Neural cell (in vitro differentiated cells): ENCODE data around the gene SYT1. TPM values are rescaled to one million over a fixed set of nuclear protein-coding genes. Genes with fewer than 3 reads are reported as not detected.
"Not testable (repeated sequence)": the region's sequence is repeated elsewhere in the genome, so short reads cannot be mapped to it uniquely, and the experiment has no call there.

Source experiments
- H2AFZ ChIP-seq: fragments of 200-600, 300-800 bp; sonication (generic), shearing (Covaris generic); 2 replicates; pipeline ENCODE4 v1.6.0; 2014; ENCODE audit warnings: low read depth, mild to moderate bottlenecking, antibody characterized with exemption, low read length, moderate library complexity
- H3F3A ChIP-seq: fragments of 200-600 bp; shearing (Covaris generic); 2 replicates; pipeline ENCODE4 v1.6.1; 2016; ENCODE audit warnings: mild to moderate bottlenecking, moderate library complexity, mixed read lengths, antibody characterized with exemption, low read length; ENCODE audit not compliant: insufficient read depth, poor library complexity, severe bottlenecking
- H3K27ac ChIP-seq: fragments of 200-600, 300-800 bp; sonication (generic), shearing (Covaris generic); 2 replicates; pipeline ENCODE4 v1.5.1; 2014; ENCODE audit warnings: mild to moderate bottlenecking, low read length, moderate library complexity
- H3K27me3 ChIP-seq: fragments of 300-800, 200-600 bp; sonication (generic), shearing (Covaris generic); 2 replicates; pipeline ENCODE4 v1.6.0; 2014; ENCODE audit warnings: mild to moderate bottlenecking, low read depth, low read length, moderate library complexity; ENCODE audit not compliant: insufficient read depth
- H3K36me3 ChIP-seq: fragments of 300-800, 200-600 bp; sonication (generic), shearing (Covaris generic); 2 replicates; pipeline ENCODE4 v1.5.1; 2014; ENCODE audit warnings: mild to moderate bottlenecking, antibody characterized with exemption, low read length, moderate library complexity; ENCODE audit not compliant: insufficient read depth
- H3K4me2 ChIP-seq: fragments of 300-800, 200-600 bp; sonication (generic), shearing (Covaris generic); 2 replicates; pipeline ENCODE4 v1.6.0; 2014; ENCODE audit warnings: mild to moderate bottlenecking, low read length
- H3K4me3 ChIP-seq: fragments of 300-800, 200-600 bp; sonication (generic), shearing (Covaris generic); 2 replicates; pipeline ENCODE4 v1.5.1; 2014; ENCODE audit warnings: mild to moderate bottlenecking, low read length, moderate library complexity
- H3K79me2 ChIP-seq: fragments of 200-600 bp; shearing (Covaris generic); replicated peaks from 2 replicates; pipeline ENCODE4 v1.6.0; 2014; ENCODE audit warnings: mild to moderate bottlenecking, low read length, moderate library complexity; ENCODE audit not compliant: insufficient read depth
- H3K9ac ChIP-seq: fragments of 300-800, 200-600 bp; sonication (generic), shearing (Covaris generic); 2 replicates; pipeline ENCODE4 v1.6.1; 2016; ENCODE audit warnings: mild to moderate bottlenecking, low read length, mixed read lengths
- H3K9me2 ChIP-seq: fragments of 200-600 bp; shearing (Covaris generic); 2 replicates; pipeline ENCODE4 v1.6.1; 2016; ENCODE audit warnings: mild to moderate bottlenecking, low read length, mixed read lengths; ENCODE audit not compliant: insufficient read depth
- H3K9me3 ChIP-seq: fragments of 200-600, 300-800 bp; sonication (generic), shearing (Covaris generic); 2 replicates; pipeline ENCODE4 v1.6.1; 2016; ENCODE audit warnings: mild to moderate bottlenecking, mixed run types, low read length, moderate library complexity, mixed read lengths
- H4K20me1 ChIP-seq: fragments of 200-600 bp; shearing (Covaris generic); 2 replicates; pipeline ENCODE4 v1.6.1; 2016; ENCODE audit warnings: mild to moderate bottlenecking, mixed run types; ENCODE audit not compliant: insufficient read depth
- EP300 ChIP-seq: fragments of 450-650 bp; conservative IDR thresholded peaks from 2 replicates; pipeline ENCODE4 v1.6.1; 2014; ENCODE audit warnings: antibody characterized with exemption, mild to moderate bottlenecking, moderate library complexity; ENCODE audit not compliant: poor library complexity, severe bottlenecking
- EZH2 ChIP-seq: fragments of 200-600, 300-800 bp; shearing (Covaris generic), sonication (generic); IDR thresholded peaks from 2 replicates; pipeline ENCODE4 v1.6.1; 2014; ENCODE audit warnings: antibody characterized with exemption, low read length, borderline replicate concordance, mild to moderate bottlenecking; ENCODE audit not compliant: insufficient read depth, poor library complexity, severe bottlenecking
- MXI1 ChIP-seq: fragments of 450-650 bp; conservative IDR thresholded peaks from 2 replicates; pipeline ENCODE4 v1.6.1; 2014; ENCODE audit warnings: antibody characterized with exemption, mild to moderate bottlenecking; ENCODE audit not compliant: poor library complexity, severe bottlenecking
- POLR2AphosphoS5 ChIP-seq: IDR thresholded peaks from 2 replicates; pipeline ENCODE4 v1.6.1; 2012
- RAD21 ChIP-seq: fragments of 450-650 bp; conservative IDR thresholded peaks from 2 replicates; pipeline ENCODE4 v1.6.1; 2014; ENCODE audit warnings: antibody characterized with exemption, mild to moderate bottlenecking, moderate library complexity
- REST ChIP-seq: IDR thresholded peaks from 2 replicates; pipeline ENCODE4 v1.6.1; 2012; ENCODE audit warnings: borderline replicate concordance
- SMC3 ChIP-seq: fragments of 450-650 bp; conservative IDR thresholded peaks from 2 replicates; pipeline ENCODE4 v1.6.1; 2014; ENCODE audit warnings: antibody characterized with exemption, mild to moderate bottlenecking, moderate library complexity; ENCODE audit not compliant: poor library complexity
- TAF1 ChIP-seq: IDR thresholded peaks from 2 replicates; pipeline ENCODE4 v1.6.1; 2012; ENCODE audit warnings: low read depth
- polyA plus RNA-seq: library from polyadenylated mRNA; depleted of rRNA; stranded (reverse); fragments of >200 nt; gene quantifications from 2 replicates; pipeline ENCODE4 v1.2.3, GENCODE V29; 2014
- TF ChIP-seq, protein P1 (sequence below): fragments of 450-650 bp; IDR thresholded peaks from 2 replicates; pipeline ENCODE4 v1.5.1; 2014; ENCODE audit warnings: antibody characterized with exemption, mild to moderate bottlenecking, moderate library complexity; ENCODE audit not compliant: poor library complexity, severe bottlenecking

SYT1 gene
- polyA plus RNA-seq, 1 donor from 2014 or later, result 103 TPM

GRCh38 chr12:79206871-79207270 lies 342.3 kb downstream of the SYT1 start:
- Histone ChIP-seq H2AFZ (no peak overlapping the region), H3F3A (no peaks in the 10 kb centered on the region), H3K9ac (no peak overlapping the region), H3K9me2 (no peaks in the 10 kb centered on the region), H3K4me3 (no peak overlapping the region), H3K27me3 (no peaks in the 10 kb centered on the region), H4K20me1 (no peaks in the 10 kb centered on the region), H3K4me2 (no peak overlapping the region), H3K27ac (no peak overlapping the region), H3K9me3 (no peaks in the 10 kb centered on the region), H3K36me3 (no peaks in the 10 kb centered on the region), H3K79me2 (no peaks in the 10 kb centered on the region)
- TF ChIP-seq RAD21 (no peak), REST (no peak), MXI1 (no peak), TAF1 (no peak), EZH2 (no peak), EP300 (no peak), POLR2AphosphoS5 (no peak), SMC3 (no peak)
- TF ChIP-seq, protein P1, sequence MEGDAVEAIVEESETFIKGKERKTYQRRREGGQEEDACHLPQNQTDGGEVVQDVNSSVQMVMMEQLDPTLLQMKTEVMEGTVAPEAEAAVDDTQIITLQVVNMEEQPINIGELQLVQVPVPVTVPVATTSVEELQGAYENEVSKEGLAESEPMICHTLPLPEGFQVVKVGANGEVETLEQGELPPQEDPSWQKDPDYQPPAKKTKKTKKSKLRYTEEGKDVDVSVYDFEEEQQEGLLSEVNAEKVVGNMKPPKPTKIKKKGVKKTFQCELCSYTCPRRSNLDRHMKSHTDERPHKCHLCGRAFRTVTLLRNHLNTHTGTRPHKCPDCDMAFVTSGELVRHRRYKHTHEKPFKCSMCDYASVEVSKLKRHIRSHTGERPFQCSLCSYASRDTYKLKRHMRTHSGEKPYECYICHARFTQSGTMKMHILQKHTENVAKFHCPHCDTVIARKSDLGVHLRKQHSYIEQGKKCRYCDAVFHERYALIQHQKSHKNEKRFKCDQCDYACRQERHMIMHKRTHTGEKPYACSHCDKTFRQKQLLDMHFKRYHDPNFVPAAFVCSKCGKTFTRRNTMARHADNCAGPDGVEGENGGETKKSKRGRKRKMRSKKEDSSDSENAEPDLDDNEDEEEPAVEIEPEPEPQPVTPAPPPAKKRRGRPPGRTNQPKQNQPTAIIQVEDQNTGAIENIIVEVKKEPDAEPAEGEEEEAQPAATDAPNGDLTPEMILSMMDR, result no peak

- H3K4me3 ChIP-seq, H3K9me3 ChIP-seq, H4K20me1 ChIP-seq, H3K9me2 ChIP-seq, H3K4me2 ChIP-seq, H3K9ac ChIP-seq, H3K36me3 ChIP-seq, H3K27ac ChIP-seq, H3K27me3 ChIP-seq, H3K79me2 ChIP-seq, H2AFZ ChIP-seq, H3F3A ChIP-seq: not testable (repeated sequence)
Observed at GRCh38 chr12:79210403-79210802, 345.8 kb downstream of the SYT1 start.

GRCh38 chr12:79217306-79217705 lies 352.7 kb downstream of the SYT1 start:
- no peaks in the 10 kb centered on the region for H4K20me1 ChIP-seq
- no peak overlapping the region for H3K4me2 ChIP-seq
- H3K9me2 ChIP-seq, result no peaks in the 10 kb centered on the region
- H3K9me3 ChIP-seq, result peaks cover 4% of the 10 kb centered on the region
- H3K79me2 ChIP-seq, result no peaks in the 10 kb centered on the region
- H3K4me3 ChIP-seq, result no peak overlapping the region
- H3K36me3 ChIP-seq, result peaks cover 8% of the 10 kb centered on the region
- no peak overlapping the region for H3K9ac ChIP-seq
- no peaks in the 10 kb centered on the region for H3F3A ChIP-seq
- TF ChIP-seq MXI1, result no peak
- no peak for TF ChIP-seq EP300
- no peak for TF ChIP-seq SMC3
- TF ChIP-seq, protein P1, result no peak
- TF ChIP-seq EZH2, result no peak
- no peak for TF ChIP-seq RAD21
- TF ChIP-seq POLR2AphosphoS5, result no peak
- TF ChIP-seq TAF1, result no peak
- TF ChIP-seq REST, result no peak
- H2AFZ ChIP-seq, result no peak overlapping the region
- H3K27me3 ChIP-seq, result no peaks in the 10 kb centered on the region
- H3K27ac ChIP-seq, result no peak overlapping the region
